HepG2 (cell line): ENCODE results near the gene CABLES2. TPM values are rescaled to one million over a fixed set of nuclear protein-coding genes. Genes with fewer than 3 reads are reported as not detected.

ENCODE experiments used
- CREBL2 ChIP-seq: sonication (generic); formaldehyde crosslinking; IDR thresholded peaks from 2 replicates; pipeline ENCODE4 v1.8.1; 2023; ENCODE audit warnings: missing genetic modification reagents, mild to moderate bottlenecking, borderline replicate concordance
- FLYWCH1 ChIP-seq: sonication (generic); formaldehyde crosslinking; IDR thresholded peaks from 2 replicates; pipeline ENCODE4 v1.8.1; 2023; ENCODE audit warnings: mild to moderate bottlenecking, missing genetic modification reagents
- KAT2B ChIP-seq: fragments of 150-350 bp; IDR thresholded peaks from 2 replicates; pipeline ENCODE4 v1.6.1; 2014; ENCODE audit warnings: low read depth, low read length, borderline replicate concordance
- KDM6A ChIP-seq: IDR thresholded peaks from 2 replicates; pipeline ENCODE4 v1.6.1; 2016; ENCODE audit warnings: low read depth
- KLF11 ChIP-seq: IDR thresholded peaks from 2 replicates; pipeline ENCODE4 v1.6.1; 2016; ENCODE audit warnings: missing compliant biosample characterization
- MEIS1 ChIP-seq: sonication (generic); formaldehyde crosslinking; IDR thresholded peaks from 2 replicates; pipeline ENCODE4 v1.9.0; 2021; ENCODE audit warnings: mild to moderate bottlenecking, missing genetic modification reagents, moderate library complexity, borderline replicate concordance
- MYC ChIP-seq: sonication (generic); formaldehyde crosslinking; IDR thresholded peaks from 2 replicates; pipeline ENCODE4 v1.9.0; 2021; ENCODE audit warnings: missing genetic modification reagents, borderline replicate concordance
- NFKB2 ChIP-seq: sonication (generic); formaldehyde crosslinking; IDR thresholded peaks from 2 replicates; pipeline ENCODE4 v1.4.0; 2020; ENCODE audit warnings: missing genetic modification reagents, borderline replicate concordance
- SKIL ChIP-seq: sonication (generic); formaldehyde crosslinking; IDR thresholded peaks from 2 replicates; pipeline ENCODE4 v1.8.0; 2022; ENCODE audit warnings: missing genetic modification reagents, mild to moderate bottlenecking, moderate library complexity, borderline replicate concordance
- TEF ChIP-seq: sonication (generic); formaldehyde crosslinking; IDR thresholded peaks from 2 replicates; pipeline ENCODE4 v1.5.0; 2020; ENCODE audit warnings: missing genetic modification reagents
- THYN1 ChIP-seq: sonication (generic); formaldehyde crosslinking; IDR thresholded peaks from 2 replicates; pipeline ENCODE4 v1.8.1; 2023; ENCODE audit warnings: low read depth, mild to moderate bottlenecking, moderate library complexity, missing genetic modification reagents, borderline replicate concordance
- ZBTB43 ChIP-seq: sonication (generic); formaldehyde crosslinking; conservative IDR thresholded peaks from 2 replicates; pipeline ENCODE4 v1.4.0; 2020; ENCODE audit warnings: missing genetic modification reagents
- ZNF225 ChIP-seq: sonication (generic); formaldehyde crosslinking; IDR thresholded peaks from 2 replicates; pipeline ENCODE4 v1.4.0; 2020; ENCODE audit warnings: mild to moderate bottlenecking, missing genetic modification reagents
- ZNF235 ChIP-seq: sonication (generic); formaldehyde crosslinking; IDR thresholded peaks from 2 replicates; pipeline ENCODE4 v1.8.1; 2023; ENCODE audit warnings: mild to moderate bottlenecking, missing genetic modification reagents, borderline replicate concordance
- ZNF558 ChIP-seq: sonication (generic); formaldehyde crosslinking; IDR thresholded peaks from 2 replicates; pipeline ENCODE4 v1.9.0; 2022; ENCODE audit warnings: mild to moderate bottlenecking, missing genetic modification reagents, borderline replicate concordance
- ZNF670 ChIP-seq: sonication (generic); formaldehyde crosslinking; IDR thresholded peaks from 2 replicates; pipeline ENCODE4 v1.8.0; 2022; ENCODE audit warnings: mild to moderate bottlenecking, missing genetic modification reagents, borderline replicate concordance
- ZNF687 ChIP-seq: sonication (generic); formaldehyde crosslinking; IDR thresholded peaks from 2 replicates; pipeline ENCODE4 v1.5.1; 2020; ENCODE audit warnings: mild to moderate bottlenecking, missing genetic modification reagents, moderate library complexity
- ZNF704 ChIP-seq: sonication (generic); formaldehyde crosslinking; IDR thresholded peaks from 2 replicates; pipeline ENCODE4 v1.8.1; 2023; ENCODE audit warnings: mild to moderate bottlenecking, inconsistent platforms, moderate library complexity, missing genetic modification reagents, borderline replicate concordance
- polyA plus RNA-seq, 8 experiments: library from polyadenylated mRNA; depleted of rRNA in 3 of 8; stranded (reverse) in 7 of 8; unstranded in 1 of 8; fragments of >200 nt; fragmentation: Illumina TruSeq in 4 of 8; extraction: Trizol in 4 of 8; gene quantifications; 2 replicates each; pipeline versions ENCODE4 v1.2.1 to v1.2.3, GENCODE V29; 2011 to 2016; ENCODE audit warnings: low read depth in 4 of 8, missing spikeins in 1 of 8, mixed read lengths in 1 of 8; ENCODE audit not compliant: insufficient read depth in 1 of 8
- total RNA-seq, 5 experiments: library from RNA; depleted of rRNA; stranded (reverse); fragments of >200 nt; fragmentation: Illumina TruSeq; extraction: Trizol; gene quantifications; 2 replicates each; pipeline ENCODE4 v1.2.3, GENCODE V29; 2016; ENCODE audit warnings: low read depth in 1 of 5

The CABLES2 gene
- total and polyA plus RNA-seq, 2 of the 13 experiments (the other 11 are each of a cell fraction or from before 2014, with no cell fraction given) = 5.2 to 9.7 TPM

GRCh38 chr20:62449951-62450691 is 43.0 kb upstream of the CABLES2 start (continued):
- no peak for TF ChIP-seq TEF (CRISPR knock-in tag)
- TF ChIP-seq KAT2B = no peak
- TF ChIP-seq ZBTB43 (CRISPR knock-in tag) = no peak
- TF ChIP-seq MYC (CRISPR knock-in tag) = peak; percentile 41; the same call in 1 of the 2 replicates
- no peak for TF ChIP-seq KDM6A (CRISPR knock-in tag)
- TF ChIP-seq CREBL2 = no peak
- TF ChIP-seq NFKB2 (CRISPR knock-in tag) = peak; percentile 54; the same call in 1 of the 2 replicates
- TF ChIP-seq MEIS1 (CRISPR knock-in tag) = peak; percentile 70; the same call in 1 of the 2 replicates
- no peak; the same call in 1 of the 2 replicates for TF ChIP-seq ZNF704 (CRISPR knock-in tag)
- TF ChIP-seq THYN1 (CRISPR knock-in tag) = no peak
- TF ChIP-seq ZNF558 (CRISPR knock-in tag) = no peak
- TF ChIP-seq ZNF687 (CRISPR knock-in tag) = peak; percentile 37; the same call in 1 of the 2 replicates
- no peak for TF ChIP-seq ZNF235 (CRISPR knock-in tag)
- no peak for TF ChIP-seq FLYWCH1
- TF ChIP-seq ZNF225 (CRISPR knock-in tag) = peak; percentile 43; the same call in 1 of the 2 replicates
- no peak for TF ChIP-seq ZNF670 (CRISPR knock-in tag)
- no peak for TF ChIP-seq KLF11 (CRISPR knock-in tag)
- no peak for TF ChIP-seq SKIL (CRISPR knock-in tag)
